HG03571 (cell line): ENCODE measurements around the gene ANXA3.
"Not testable (repeated sequence)": the region's sequence is repeated elsewhere in the genome, so short reads cannot be mapped to it uniquely, and the experiment has no call there.

Experiments used
- ATAC-seq: cut with Tn5 transposase; IDR thresholded peaks from one replicate; pipeline ENCODE4 v1.9.1; 2021; ENCODE audit not compliant: unreplicated experiment

Gene ANXA3

GRCh38 chr4:78570117-78570516 is 18.5 kb downstream of the ANXA3 start:
- no peak for ATAC-seq

- no peak for ATAC-seq
These were observed 20.2 kb downstream of the ANXA3 start for GRCh38 chr4:78571804-78572203.

- no peak for ATAC-seq
These were observed 27.3 kb downstream of the ANXA3 start for GRCh38 chr4:78578674-78579425.

GRCh38 chr4:78581618-78582017 is 30.0 kb downstream of the ANXA3 start:
- no peak for ATAC-seq

DNA sequence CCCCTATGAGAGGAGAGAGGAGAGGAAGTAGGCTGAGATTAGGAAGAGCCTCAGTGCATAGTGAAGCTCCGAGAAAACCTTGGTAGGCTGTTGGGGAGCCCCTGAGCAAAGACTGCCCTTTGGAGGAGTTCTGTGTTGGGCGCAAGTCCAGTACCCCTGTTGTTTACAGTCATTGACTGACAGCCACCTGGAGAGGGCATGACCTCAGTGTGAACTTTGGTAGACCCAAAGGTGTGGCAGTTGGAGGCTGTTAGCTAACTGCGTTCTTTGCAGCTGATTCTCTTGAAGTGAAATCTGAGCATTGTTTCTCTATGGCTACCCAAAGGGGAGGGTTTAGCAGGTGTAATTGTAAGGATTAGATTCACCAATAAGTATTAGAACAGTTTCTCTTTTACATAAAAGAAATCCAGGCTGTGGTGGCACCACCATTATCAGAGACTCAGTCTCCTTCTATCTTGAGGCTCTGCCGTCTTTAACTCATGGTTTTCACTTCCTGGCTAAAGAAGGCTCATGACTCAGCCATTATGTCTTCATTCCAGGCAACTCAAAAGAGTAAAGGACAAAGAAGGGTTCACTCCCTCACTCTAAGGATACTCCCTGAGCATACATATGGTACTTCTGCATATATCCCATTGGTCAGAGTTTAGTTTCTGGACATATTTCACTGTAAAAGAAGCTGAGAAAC is 33.4 kb downstream of the ANXA3 start:
- ATAC-seq = no peak

DNA sequence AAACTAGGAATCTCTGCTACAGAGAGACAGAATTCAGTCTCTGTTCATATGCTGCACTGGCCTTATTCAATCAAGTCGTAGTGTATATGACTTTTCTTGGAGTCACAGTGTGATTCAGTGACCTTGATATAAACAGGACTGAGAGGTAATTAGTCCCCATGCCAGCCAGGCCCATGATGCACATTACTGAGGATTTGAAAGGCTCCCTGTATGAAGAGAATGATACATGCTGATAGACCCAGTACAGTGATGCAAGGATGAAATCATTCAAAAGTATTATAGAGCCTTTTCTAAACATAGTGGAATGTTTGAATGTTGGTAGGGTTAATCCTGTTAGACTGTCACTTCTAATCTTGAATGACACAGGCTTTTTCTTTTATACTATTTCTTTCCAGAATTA is 34.1 kb downstream of the ANXA3 start:
- no peak for ATAC-seq

GRCh38 chr4:78588894-78589545 is 37.5 kb downstream of the ANXA3 start:
- no peak for ATAC-seq

GRCh38 chr4:78591404-78591803 is 39.8 kb downstream of the ANXA3 start:
- ATAC-seq = no peak

- no peak for ATAC-seq
These were observed 40.7 kb downstream of the ANXA3 start for GRCh38 chr4:78592088-78592783.

DNA sequence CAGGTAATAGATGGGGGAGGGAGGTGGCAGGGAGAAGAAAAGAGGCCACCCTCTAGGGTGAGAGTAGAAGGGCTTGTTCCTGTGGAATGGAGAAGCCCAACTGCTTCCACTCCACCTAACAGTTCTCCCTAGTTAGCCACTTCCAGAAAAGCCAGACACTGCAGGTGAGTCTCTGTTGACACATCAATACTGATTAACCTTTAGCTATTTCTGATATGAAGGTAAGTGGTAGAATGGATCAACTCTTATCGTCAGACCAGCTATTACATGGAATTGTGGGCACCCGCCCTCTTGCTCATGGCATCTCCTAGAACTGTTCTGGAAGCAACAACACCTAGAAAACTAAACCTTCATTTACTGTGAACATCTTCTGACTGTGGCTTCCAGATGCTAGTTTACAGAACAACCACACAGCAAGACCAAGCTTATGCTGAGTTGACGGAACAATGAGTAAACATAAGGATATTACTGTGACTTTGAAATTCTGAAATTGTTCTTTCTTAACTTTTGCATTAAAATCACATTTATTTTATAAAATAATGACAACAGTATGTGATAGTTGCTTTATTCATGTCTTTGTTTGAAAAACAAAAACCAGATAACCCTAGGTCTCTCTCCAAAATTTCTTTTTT is 44.7 kb downstream of the ANXA3 start:
- ATAC-seq = no peak

DNA sequence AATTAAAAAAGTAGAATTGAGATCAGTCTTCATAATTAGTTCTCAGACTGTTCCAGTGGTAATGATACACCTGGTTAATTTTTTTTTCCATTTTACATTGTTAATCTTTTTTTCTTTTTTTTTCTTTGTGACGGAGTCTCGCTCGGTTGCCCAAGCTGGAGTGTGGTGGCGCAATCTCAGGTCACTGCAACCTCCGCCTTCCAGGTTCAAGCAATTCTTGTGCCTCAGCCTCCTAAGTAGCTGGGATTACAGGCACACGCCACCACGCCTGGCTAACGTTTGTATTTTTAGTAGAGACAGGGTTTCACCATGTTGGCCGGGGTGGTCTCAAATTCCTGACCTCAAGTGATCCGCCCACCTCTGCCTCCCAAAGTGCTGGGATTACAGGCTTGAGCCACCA is 46.9 kb downstream of the ANXA3 start:
- ATAC-seq = not testable (repeated sequence)

DNA sequence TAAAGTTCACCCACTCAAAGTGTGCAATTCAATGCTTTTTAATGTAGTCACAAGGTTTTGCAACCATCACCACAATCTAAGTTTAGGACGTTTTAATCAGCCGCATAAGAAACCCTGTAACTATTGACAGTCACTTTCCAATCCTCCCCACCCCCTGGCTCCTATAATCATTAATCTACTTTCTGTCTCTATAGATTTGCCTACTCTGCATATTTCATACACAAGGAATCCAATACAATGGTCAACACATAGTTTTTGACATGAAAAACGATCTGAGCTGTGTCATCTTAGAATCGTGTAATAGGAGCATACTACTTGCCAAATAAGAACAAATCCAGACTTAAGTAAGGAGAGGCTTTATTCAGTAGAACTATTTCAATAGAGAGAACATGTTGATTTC is 47.6 kb downstream of the ANXA3 start:
- no peak for ATAC-seq

DNA sequence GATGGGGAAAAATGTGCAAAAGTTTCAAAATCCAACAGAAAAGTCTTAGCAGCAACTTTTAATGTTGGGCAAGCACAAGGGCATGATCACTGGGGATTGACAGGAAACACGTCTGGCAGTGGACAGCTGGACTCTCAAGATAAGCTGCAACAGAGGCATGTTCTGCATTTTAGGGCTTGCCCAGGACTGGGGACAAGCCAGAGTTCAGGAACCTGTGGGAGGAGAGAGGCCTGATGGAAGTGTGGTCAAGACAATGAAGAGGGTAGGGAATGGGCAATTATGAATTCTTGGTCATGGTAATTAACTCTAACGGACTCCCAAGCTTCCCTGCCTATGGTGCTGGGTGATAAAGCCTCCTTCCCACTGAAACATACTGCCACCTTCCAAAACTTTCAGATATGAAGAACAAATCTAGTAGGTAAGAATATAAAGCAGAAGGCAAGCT is 48.4 kb downstream of the ANXA3 start:
- ATAC-seq = no peak

GRCh38 chr4:78601013-78601412 is 49.4 kb downstream of the ANXA3 start:
- ATAC-seq = peak; percentile 90

DNA sequence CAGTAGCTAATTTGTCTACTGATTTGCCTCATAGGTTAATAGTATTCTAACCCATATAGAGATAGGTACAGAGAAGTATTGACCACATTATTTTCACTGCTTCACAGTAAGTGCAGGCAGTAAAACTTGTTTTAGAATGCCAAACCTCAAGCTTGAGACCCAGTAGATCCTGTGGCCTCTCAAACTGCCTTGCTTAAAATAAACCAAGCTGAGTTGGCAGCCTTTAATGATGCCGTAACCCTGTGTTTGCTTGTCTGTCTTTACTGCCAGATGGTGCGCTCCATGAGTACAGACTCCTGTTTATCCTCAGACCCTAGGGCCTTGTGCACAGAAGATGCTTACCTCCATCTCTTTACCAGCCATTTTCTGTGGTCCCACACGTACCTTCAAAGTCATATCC is 50.8 kb downstream of the ANXA3 start:
- ATAC-seq = no peak

GRCh38 chr4:78603384-78603783 is 51.8 kb downstream of the ANXA3 start:
- ATAC-seq = no peak

GRCh38 chr4:78604988-78605387 is 53.4 kb downstream of the ANXA3 start:
- ATAC-seq = no peak

DNA sequence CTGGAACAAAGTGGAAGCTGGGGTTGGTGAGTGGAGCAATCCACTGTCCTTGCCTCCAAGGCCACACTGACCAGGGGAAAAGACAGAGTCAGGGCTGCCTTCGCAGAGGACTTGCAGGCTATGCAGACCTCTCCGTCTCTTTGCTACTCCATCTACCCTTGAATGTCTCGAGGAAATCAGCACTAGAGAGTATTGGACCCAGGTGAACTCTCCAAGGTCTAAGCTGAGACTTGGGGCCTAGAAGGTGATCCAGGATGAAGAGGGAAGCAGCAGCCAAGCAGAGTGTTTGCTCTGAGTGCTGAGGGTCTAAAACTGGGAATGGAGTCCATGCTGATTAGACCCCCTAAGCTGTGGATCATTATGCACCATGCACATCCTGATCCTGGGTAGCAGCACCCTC is 54.5 kb downstream of the ANXA3 start:
- no peak for ATAC-seq

GRCh38 chr4:78606530-78607095 is 55.0 kb downstream of the ANXA3 start:
- no peak for ATAC-seq

- ATAC-seq = no peak
These were observed 57.1 kb downstream of the ANXA3 start for GRCh38 chr4:78608684-78609083.

- no peak for ATAC-seq
These were observed 58.0 kb downstream of the ANXA3 start for GRCh38 chr4:78609580-78609979.
